Right lobe of liver (tissue), 4 donors: ENCODE measurements around the gene AGTPBP1.

ENCODE experiments used
- CTCF ChIP-seq, 4 donors: fragments of 200-600 bp in 3 of 4; fragments of 450-650 bp in 1 of 4; IDR thresholded peaks; one replicate each; pipeline versions ENCODE4 v1.5.1 to v1.8.0; 2016 to 2022; ENCODE audit warnings: antibody characterized with exemption in 4 of 4, mild to moderate bottlenecking in 2 of 4
- POLR2A ChIP-seq: fragments of 450-650 bp; IDR thresholded peaks from one replicate; pipeline ENCODE4 v1.6.1; 2017; ENCODE audit warnings: antibody characterized with exemption, mild to moderate bottlenecking
- donor health status: DM: no; HTN: no; CAD: no.
- donor health status: DM: no; HTN: no; CAD: no.
- donor health status: DM: no; HTN: yes; CAD: no.

GRCh38 chr9:85666086-85666485 lies 75.7 kb downstream of the AGTPBP1 start:
- TF ChIP-seq CTCF (IDR thresholded peaks at IDR 0.05) (no peak), POLR2A (no peak)
